NT2/D1 (cell line): ENCODE measurements around the gene ATCAY.

Source experiments
- SUZ12 ChIP-seq: IDR thresholded peaks from 2 replicates; pipeline ENCODE4 v1.6.1; 2011; ENCODE audit not compliant: insufficient read length, insufficient read depth; ENCODE audit errors: extremely low read depth
- YY1 ChIP-seq: IDR thresholded peaks from 2 replicates; pipeline ENCODE4 v1.6.1; 2011; ENCODE audit not compliant: insufficient read length, insufficient read depth

DNA sequence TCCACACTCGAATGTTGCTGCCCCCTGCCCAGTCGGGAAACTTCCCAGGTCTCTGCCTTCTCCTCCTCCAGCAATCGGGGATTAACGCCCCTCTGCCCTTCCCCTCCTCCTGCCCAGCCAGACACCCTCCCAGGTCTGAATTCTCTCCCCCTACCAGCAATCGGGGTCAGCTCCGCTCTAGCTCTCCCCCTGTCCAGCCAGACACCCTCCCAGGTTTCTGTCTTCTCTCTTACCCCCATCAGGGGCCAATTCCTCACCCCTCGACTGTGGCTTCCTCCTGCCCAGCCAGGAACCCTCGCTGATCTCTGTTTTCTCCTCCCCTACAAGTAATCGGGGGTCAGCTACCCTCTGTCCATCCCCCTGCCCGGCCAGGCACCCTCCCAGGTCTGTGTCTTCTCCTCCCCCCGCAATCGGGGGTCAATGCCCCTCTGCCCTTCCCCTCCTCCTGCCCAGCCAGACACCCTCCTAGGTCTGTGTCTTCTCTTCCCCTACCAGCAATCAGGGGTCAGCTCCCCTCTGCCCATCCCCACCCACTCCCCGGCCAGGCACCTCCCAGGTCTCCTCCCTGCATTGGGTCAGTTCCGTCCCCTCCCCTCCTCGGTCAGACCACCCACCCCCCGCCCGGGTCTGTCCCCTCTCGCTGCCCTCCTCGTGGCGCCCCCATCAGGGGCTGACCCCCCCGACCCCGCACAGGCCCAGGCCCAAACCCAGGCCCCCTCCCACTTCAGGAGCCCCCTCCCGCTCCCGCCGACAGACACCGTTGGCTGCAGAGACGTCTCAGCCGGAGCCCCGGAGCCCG is 12.3 kb upstream of the ATCAY start:
- TF ChIP-seq YY1 (no peak), SUZ12 (no peak)
